Measurements from ENCODE around the gene WLS. TPM values are rescaled to one million over a fixed set of nuclear protein-coding genes. Genes with fewer than 3 reads are reported as not detected.
A peak's percentile ranks its signal among the peaks of the same experiment; 100 is the strongest.

The WLS gene
- total RNA-seq, 1 donor from 2014 or later, result 81.9 TPM

GRCh38 chr1:68205794-68206358 lies 26.4 kb downstream of the WLS start:
- intact Hi-C loops (cut with DNase I), result no loop called here
- ATAC-seq, result no peak
- DNase-seq (ENCODE audit: low spot score), result no peak

GRCh38 chr1:68204977-68205630 lies 27.2 kb downstream of the WLS start:
- DNase-seq (ENCODE audit: low spot score) (no peak), ATAC-seq (no peak)
- intact Hi-C loops (cut with DNase I), result no loop called here

GRCh38 chr1:68202239-68202832 lies 30.0 kb downstream of the WLS start:
- DNase-seq (ENCODE audit: low spot score), result no peak
- intact Hi-C loops (cut with DNase I), result no loop called here

GRCh38 chr1:68201546-68202238 lies 30.6 kb downstream of the WLS start:
- intact Hi-C loops (cut with DNase I), result no loop called here
- ATAC-seq (peak; percentile 27), DNase-seq (ENCODE audit: low spot score) (no peak)

More at GRCh38 chr1:68202239-68202832, 30.0 kb downstream of the WLS start:
- peak; percentile 46 for ATAC-seq

GRCh38 chr1:68199603-68200002 lies 32.7 kb downstream of the WLS start:
- no peak for DNase-seq (ENCODE audit: low spot score)
- intact Hi-C loops (cut with DNase I), result no loop called here
- no peak for ATAC-seq

GRCh38 chr1:68198752-68199151 lies 33.6 kb downstream of the WLS start:
- intact Hi-C loops (cut with DNase I), result no loop called here
- DNase-seq (ENCODE audit: low spot score) (no peak), ATAC-seq (no peak)

DNA sequence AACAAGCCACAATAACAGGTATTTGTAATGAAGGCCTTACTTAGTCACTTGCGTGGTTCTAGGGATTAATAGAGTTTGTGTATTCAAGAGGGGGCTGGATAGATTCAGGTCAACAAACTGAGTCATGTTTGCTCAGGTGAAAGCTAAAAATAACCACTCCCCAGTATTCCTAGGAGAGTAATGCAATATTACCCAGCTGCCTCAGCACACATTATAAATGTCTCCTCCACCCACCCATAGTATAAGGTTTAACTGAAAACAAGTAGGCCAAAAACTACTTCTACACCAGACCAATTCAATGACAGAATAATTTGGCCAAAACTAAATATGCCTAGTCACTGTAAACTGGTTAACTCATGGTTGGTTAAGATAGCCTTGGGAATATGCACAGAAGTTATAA lies 34.4 kb downstream of the WLS start:
- ATAC-seq, result peak; percentile 77
- intact Hi-C loops (cut with DNase I), result no loop called here

DNA sequence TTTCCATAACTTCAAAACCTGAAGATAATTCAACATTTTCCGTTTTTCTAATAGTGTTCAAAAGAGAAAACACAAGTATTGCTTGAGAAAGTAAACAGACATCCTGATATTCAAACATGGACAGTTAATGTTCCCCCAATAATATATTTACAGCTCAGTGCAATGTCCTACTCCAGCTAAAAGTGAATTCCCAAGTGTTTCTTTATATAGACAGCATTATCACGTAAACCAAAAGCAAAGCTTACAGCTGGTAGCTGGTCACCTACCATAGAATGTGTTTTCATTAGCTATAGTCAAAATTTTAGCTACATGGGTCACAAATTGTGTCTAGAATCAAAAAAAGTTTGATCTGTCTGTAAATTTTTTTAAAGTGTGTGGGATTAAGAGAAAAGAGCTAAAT lies 34.9 kb downstream of the WLS start:
- ATAC-seq, result no peak
- intact Hi-C loops (cut with DNase I), result no loop called here
- no peak for DNase-seq (ENCODE audit: low spot score)

More for the DNA sequence above, 34.4 kb downstream of the WLS start:
- no peak for DNase-seq (ENCODE audit: low spot score)

GRCh38 chr1:68196676-68197075 lies 35.6 kb downstream of the WLS start:
- DNase-seq (ENCODE audit: low spot score), result no peak
- no peak for ATAC-seq
- intact Hi-C loops (cut with DNase I), result no loop called here

- intact Hi-C loops (cut with DNase I), result no loop called here
- ATAC-seq, result no peak
- no peak for DNase-seq (ENCODE audit: low spot score)
Measured at GRCh38 chr1:68191717-68192116, 40.6 kb downstream of the WLS start.

GRCh38 chr1:68188644-68189340 lies 43.5 kb downstream of the WLS start:
- DNase-seq (ENCODE audit: low spot score) (no peak), ATAC-seq (no peak)
- intact Hi-C loops (cut with DNase I), result no loop called here

DNA sequence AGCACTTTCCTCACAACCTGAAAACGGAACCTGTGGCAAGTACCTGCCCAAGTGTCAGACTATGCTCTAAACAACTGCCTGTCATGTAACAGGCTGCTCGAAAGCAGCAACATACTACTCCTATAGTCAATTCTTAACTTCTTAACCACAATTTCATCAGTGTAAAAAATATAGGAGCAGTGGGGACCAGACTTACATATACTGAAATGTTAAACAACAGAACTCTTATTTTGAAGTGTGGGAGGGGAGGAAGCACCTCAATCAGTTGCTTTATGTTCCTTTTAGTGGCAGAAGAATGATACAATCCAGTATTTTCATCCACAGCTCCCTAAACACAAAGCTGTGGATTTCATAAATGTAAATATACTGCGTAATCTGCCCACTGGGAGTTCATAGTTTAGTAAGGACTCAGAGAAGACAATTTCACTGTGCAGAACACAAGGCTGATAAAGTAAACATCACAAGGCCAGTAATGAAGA lies 44.2 kb downstream of the WLS start:
- DNase-seq (ENCODE audit: low spot score) (no peak), ATAC-seq (no peak)
- intact Hi-C loops (cut with DNase I), result no loop called here

DNA sequence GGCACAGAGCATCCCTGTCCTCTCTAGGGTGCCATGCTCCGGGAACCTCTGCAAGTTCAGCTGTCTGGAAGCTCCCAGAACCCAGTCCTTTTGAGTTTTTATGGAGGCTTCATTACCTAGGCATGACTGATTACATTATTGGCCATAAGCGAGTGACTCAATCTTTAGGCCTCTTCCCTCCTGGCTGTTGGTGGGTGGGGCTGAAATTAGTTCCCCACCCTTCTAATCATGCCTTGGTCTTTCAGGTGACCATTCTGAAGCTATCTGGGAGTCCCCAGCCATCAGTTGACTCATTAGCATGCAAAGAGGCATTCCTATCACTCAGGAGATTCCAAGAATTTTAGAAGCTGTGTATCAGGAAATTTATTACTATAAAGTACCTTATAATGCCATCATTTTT lies 46.6 kb downstream of the WLS start:
- ATAC-seq, result no peak
- intact Hi-C loops (cut with DNase I), result no loop called here
- no peak for DNase-seq (ENCODE audit: low spot score)

GRCh38 chr1:68183895-68184294 lies 48.4 kb downstream of the WLS start:
- ATAC-seq (no peak), DNase-seq (ENCODE audit: low spot score) (no peak)
- intact Hi-C loops (cut with DNase I), result no loop called here

DNA sequence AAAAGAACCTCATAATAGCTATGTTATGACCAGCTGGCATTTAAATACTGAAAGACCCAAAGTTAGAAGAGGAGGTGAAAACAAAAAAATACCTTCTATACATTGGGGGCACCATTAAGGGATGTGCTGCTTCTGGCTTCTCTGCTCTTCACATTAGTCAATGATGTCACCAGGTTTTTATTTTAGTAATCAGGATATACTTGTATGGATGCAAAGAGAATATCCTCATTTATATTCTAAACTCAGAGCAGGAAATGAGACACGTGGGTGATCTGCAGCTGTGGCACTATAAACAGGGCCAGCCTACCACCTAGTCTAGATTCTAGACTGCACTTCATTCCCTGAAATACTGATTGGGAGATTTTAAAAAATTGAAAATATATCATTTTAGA lies 51.2 kb downstream of the WLS start:
- intact Hi-C loops (cut with DNase I), result no loop called here
- DNase-seq (ENCODE audit: low spot score) (no peak), ATAC-seq (no peak)

- ATAC-seq, result no peak
- intact Hi-C loops (cut with DNase I), result no loop called here
- DNase-seq (ENCODE audit: low spot score), result no peak
Measured at GRCh38 chr1:68180441-68181164, 51.7 kb downstream of the WLS start.

DNA sequence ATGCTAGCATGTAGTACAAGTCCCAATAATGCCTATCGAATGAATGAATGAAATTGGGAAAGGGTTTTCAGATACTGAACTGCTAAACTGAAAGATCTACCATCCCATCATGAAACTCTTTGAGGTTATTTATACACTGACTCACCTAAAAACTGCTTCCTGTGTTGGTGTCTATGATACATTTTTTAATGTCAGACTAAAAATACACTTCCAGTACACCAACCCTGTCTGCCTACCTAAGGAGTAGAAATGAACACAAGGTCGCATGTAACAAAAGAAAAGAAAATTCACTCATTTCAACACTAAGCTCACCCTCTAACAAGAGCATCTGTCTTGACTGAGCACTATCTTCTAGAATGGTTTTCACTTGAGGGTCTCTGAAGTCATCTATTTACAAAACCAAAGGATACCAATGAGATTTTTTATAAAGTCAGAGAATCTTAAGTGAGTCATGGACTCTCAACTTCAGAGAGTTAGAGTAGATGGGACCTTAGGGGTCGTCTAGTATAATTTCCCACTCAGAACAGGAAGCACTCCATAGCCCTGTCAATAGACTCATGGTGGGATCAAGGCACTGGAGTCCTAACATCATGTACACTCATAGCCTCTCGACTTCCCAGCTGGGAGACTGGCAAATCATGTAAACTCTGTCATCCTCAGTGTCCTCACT lies 53.4 kb downstream of the WLS start:
- ATAC-seq, result no peak
- intact Hi-C loops (cut with DNase I), result no loop called here
- no peak for DNase-seq (ENCODE audit: low spot score)

- intact Hi-C loops (cut with DNase I), result no loop called here
- ATAC-seq (no peak), DNase-seq (ENCODE audit: low spot score) (no peak)
Measured at GRCh38 chr1:68175621-68176398, 56.5 kb downstream of the WLS start.

Data from sciatic nerve (tissue), 2 donors.